Metanephros (tissue), 2 donors: Measurements from ENCODE around the gene PPP1R1C. TPM values are rescaled to one million over a fixed set of nuclear protein-coding genes. Genes with fewer than 3 reads are reported as not detected.

Source experiments
- small RNA-seq: library from RNA; depleted of rRNA; stranded (forward); fragments of <200 nt; gene quantifications from one replicate; pipeline ENCODE3, GENCODE V24; 2014; ENCODE audit warnings: low replicate concordance
- total RNA-seq: library from RNA; depleted of rRNA; stranded (reverse); fragments of >200 nt; gene quantifications from one replicate; pipeline ENCODE4 v1.2.3, GENCODE V29; 2014

PPP1R1C gene, protein sequence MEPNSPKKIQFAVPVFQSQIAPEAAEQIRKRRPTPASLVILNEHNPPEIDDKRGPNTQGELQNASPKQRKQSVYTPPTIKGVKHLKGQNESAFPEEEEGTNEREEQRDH
- 1.7 TPM for total RNA-seq

DNA sequence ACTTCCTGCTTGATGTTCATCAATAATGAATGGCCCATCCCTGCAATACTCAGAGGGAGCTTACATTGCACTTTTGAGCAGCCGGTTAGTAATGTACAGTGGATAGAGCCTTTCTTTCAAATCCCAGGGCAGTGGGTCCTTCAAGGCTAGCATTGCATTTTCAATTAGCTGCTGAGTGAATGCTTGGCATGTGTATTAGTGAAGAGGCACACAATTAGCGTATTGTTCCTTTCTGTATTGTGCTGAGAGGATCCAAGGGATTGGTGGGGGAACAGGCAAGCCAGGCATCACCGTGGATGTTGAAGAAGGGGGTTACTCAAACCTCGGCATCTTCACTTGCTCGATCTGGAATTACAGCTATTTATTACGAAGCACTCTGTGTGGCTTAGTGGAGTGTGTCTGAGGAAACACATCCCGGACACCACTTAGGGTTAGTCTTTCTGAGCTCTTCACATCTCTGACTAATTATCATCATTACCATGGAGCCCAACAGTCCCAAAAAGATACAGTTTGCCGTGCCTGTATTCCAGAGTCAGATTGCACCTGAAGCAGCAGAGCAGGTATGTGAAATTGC, at the start of gene PPP1R1C:
PPP1R1C (plus strand) TSS at position 222 of the 574 bp plus-strand sequence; CDS start at position 480, 258 bp downstream.

Small RNA genes within 50 kb of the gene (small RNA-seq; reads per million reads assigned to genes)
- not detected for gene RNA5SP113

Other genes with a start within 250 kb of the PPP1R1C start
- 196 TPM for gene ITPRID2, start 94.1 kb upstream of the PPP1R1C start, total RNA-seq